Brain microvascular endothelial cell (primary cell): ENCODE results near the gene SYVN1.
A peak's percentile ranks its signal among the peaks of the same experiment; 100 is the strongest.

Source experiments
- DNase-seq: peaks from one replicate; pipeline ENCODE4 v3.0.0-alpha.2; 2020
- H3K27ac ChIP-seq: fragments of 250-450 bp; sonication (Bioruptor Pico); 2 replicates; pipeline ENCODE4 v1.5.1; 2020; ENCODE audit warnings: mild to moderate bottlenecking, moderate library complexity
- H3K27me3 ChIP-seq: fragments of 250-450 bp; sonication (Bioruptor Pico); replicated peaks from 2 replicates; pipeline ENCODE4 v1.5.1; 2020; ENCODE audit warnings: mild to moderate bottlenecking
- H3K36me3 ChIP-seq: fragments of 250-450 bp; sonication (Bioruptor Pico); replicated peaks from 2 replicates; pipeline ENCODE4 v1.5.1; 2020; ENCODE audit warnings: mild to moderate bottlenecking
- H3K4me3 ChIP-seq: 2 replicates; pipeline ENCODE4 v1.5.1; 2011; ENCODE audit warnings: low read depth, mild to moderate bottlenecking, control low read depth, low read length, moderate library complexity
- CTCF ChIP-seq: IDR thresholded peaks from 2 replicates; pipeline ENCODE4 v1.5.1; 2011; ENCODE audit warnings: low read depth, mild to moderate bottlenecking, moderate library complexity, low read length, control low read depth, inconsistent platforms; ENCODE audit errors: missing control alignments
- in situ Hi-C: cut with HindIII; loops from 2 replicates; pipeline ENCODE4 v1.10.0; 2017; ENCODE audit warnings: low sequenced_read_pairs, low pct_ligation_motif_present

SYVN1 gene

GRCh38 chr11:65085446-65085845 is 48.9 kb downstream of the SYVN1 start:
- no peak overlapping the region for H3K27ac ChIP-seq
- peaks cover 22% of the 10 kb centered on the region for H3K36me3 ChIP-seq
- in situ Hi-C loops, result no loop called here
- no peak for DNase-seq
- H3K27me3 ChIP-seq, result no peaks in the 10 kb centered on the region
- H3K4me3 ChIP-seq, result no peak overlapping the region
- TF ChIP-seq CTCF, result no peak

GRCh38 chr11:65084598-65085375 is 49.5 kb downstream of the SYVN1 start:
- no peak for DNase-seq
- Histone ChIP-seq H3K27me3 (no peaks in the 10 kb centered on the region), H3K27ac (peak overlapping the region; percentile 98), H3K36me3 (peaks cover 20% of the 10 kb centered on the region), H3K4me3 (peak overlapping the region; percentile 87)
- in situ Hi-C loops, result no loop called here
- no peak for TF ChIP-seq CTCF

GRCh38 chr11:65083834-65084597 is 50.3 kb downstream of the SYVN1 start, which contains the start of the genes CDCA5 and ZFPL1:
Gene CDCA5, minus strand, starts transcription at chr11:65084040. Its CDS starts 62 bp downstream, at chr11:65083978.
Gene ZFPL1, plus strand, starts transcription at chr11:65084222. Its CDS starts 477 bp downstream, at chr11:65084699.
- no peak for TF ChIP-seq CTCF
- peak within 1 kb of the TSS; percentile 87 for H3K4me3 ChIP-seq
- in situ Hi-C loops, result no loop called here
- DNase-seq, result peak; percentile 89
- H3K27me3 ChIP-seq, result no peaks in the 10 kb centered on the region
- H3K27ac ChIP-seq, result peak within 1 kb of the TSS; percentile 98
- peaks cover 14% of the 10 kb centered on the region for H3K36me3 ChIP-seq

GRCh38 chr11:65083134-65083833 is 51.0 kb downstream of the SYVN1 start:
- Histone ChIP-seq H3K36me3 (peaks cover 9% of the 10 kb centered on the region), H3K4me3 (peak overlapping the region; percentile 87), H3K27ac (peak overlapping the region; percentile 98), H3K27me3 (no peaks in the 10 kb centered on the region)
- in situ Hi-C loops, result no loop called here
- TF ChIP-seq CTCF, result no peak
- DNase-seq, result no peak

GRCh38 chr11:65078786-65079342 is 55.5 kb downstream of the SYVN1 start:
- no peak for DNase-seq
- Histone ChIP-seq H3K27me3 (no peaks in the 10 kb centered on the region), H3K4me3 (no peak overlapping the region), H3K36me3 (no peaks in the 10 kb centered on the region), H3K27ac (no peak overlapping the region)
- in situ Hi-C loops, result no loop called here
- no peak for TF ChIP-seq CTCF
